Neuron (in vitro differentiated cells): ENCODE results near the gene PTCSC3.

Experiments used
- H2AFZ ChIP-seq: one replicate; pipeline ENCODE4 v1.6.1; 2013; ENCODE audit warnings: low read depth, mild to moderate bottlenecking, inconsistent platforms, low read length, moderate library complexity
- H3K27me3 ChIP-seq: one replicate; pipeline ENCODE4 v1.6.1; 2013; ENCODE audit warnings: low read length; ENCODE audit not compliant: insufficient read depth
- H3K36me3 ChIP-seq: one replicate; pipeline ENCODE4 v1.6.1; 2013; ENCODE audit warnings: low read length; ENCODE audit not compliant: insufficient read depth
- H3K4me1 ChIP-seq: one replicate; pipeline ENCODE4 v1.6.1; 2013; ENCODE audit warnings: low read length; ENCODE audit not compliant: insufficient read depth
- H3K4me3 ChIP-seq: 2 replicates; pipeline ENCODE4 v1.5.1; 2013; ENCODE audit warnings: mild to moderate bottlenecking, low read length, moderate library complexity
- H3K9me3 ChIP-seq: one replicate; pipeline ENCODE4 v1.6.1; 2013; ENCODE audit warnings: low read length

The PTCSC3 gene

DNA sequence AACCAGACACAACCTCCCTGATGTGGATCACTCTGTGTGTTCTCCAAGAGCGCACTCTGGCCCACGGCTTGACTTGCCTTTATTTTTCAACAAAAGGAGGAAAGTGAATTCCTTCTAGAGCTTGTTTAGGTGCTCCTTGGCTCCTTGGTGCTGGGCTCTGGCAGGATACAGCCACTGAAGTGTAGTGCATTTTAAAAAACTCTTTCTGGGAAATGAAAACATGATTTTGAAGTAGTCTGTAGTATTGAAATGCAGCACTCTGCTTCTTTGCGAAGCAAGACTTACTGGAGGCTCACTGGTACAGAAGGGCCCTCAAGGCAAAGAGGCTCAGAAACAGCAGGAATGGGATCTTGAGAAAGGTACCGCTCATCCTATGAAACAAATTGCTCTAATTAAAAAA lies 81.6 kb downstream of the PTCSC3 start:
- H3K9me3 ChIP-seq: no peaks in the 10 kb centered on the region
- H3K4me3 ChIP-seq: no peak overlapping the region
- H3K27me3 ChIP-seq: peaks cover 7% of the 10 kb centered on the region
- H2AFZ ChIP-seq: no peak overlapping the region
- no peaks in the 10 kb centered on the region for H3K36me3 ChIP-seq
- H3K4me1 ChIP-seq: no peaks in the 10 kb centered on the region

DNA sequence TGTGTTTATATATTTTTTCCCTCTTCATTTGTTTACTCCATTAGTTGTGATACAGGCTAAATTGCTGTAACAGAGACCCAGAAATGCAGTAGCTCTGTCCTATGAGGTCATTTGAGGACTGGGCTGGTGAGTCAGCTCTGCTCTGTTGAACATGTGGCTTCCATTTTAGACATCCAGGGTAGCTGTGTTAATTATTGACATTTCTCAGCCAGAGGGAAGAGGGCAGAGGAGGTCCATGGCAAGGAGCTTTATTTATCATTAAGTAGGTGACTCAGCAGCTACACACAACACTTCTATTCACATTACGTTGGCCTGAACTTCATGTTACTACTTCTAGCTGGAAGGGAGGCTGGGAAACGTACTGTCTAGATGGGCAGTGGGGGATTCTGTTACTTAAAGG lies 85.4 kb downstream of the PTCSC3 start:
- Histone ChIP-seq H3K36me3 (no peaks in the 10 kb centered on the region), H3K4me1 (no peaks in the 10 kb centered on the region), H3K9me3 (no peaks in the 10 kb centered on the region), H3K27me3 (peaks cover 18% of the 10 kb centered on the region), H2AFZ (no peak overlapping the region), H3K4me3 (no peak overlapping the region)

DNA sequence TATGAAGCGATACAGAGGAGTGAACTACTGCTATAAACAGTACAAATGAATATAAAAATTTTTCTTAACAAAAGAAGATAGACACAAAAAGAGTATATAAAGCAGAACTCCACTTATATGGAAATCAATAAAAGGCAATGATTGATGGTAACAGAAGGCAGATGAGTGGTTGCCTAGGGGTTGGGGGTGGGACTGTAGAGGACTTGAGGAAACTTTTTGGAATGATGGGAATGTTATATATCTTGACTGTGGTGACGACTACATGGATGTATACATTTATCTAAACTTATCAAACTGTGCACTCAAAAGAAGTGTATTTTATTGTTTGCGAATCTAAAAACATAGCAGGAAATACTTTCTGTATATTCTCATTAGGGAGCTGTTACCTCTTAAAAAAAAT lies 89.1 kb downstream of the PTCSC3 start:
- H3K4me1 ChIP-seq: no peaks in the 10 kb centered on the region
- no peaks in the 10 kb centered on the region for H3K9me3 ChIP-seq
- H2AFZ ChIP-seq: no peak overlapping the region
- no peak overlapping the region for H3K4me3 ChIP-seq
- peaks cover 18% of the 10 kb centered on the region for H3K27me3 ChIP-seq
- H3K36me3 ChIP-seq: no peaks in the 10 kb centered on the region

DNA sequence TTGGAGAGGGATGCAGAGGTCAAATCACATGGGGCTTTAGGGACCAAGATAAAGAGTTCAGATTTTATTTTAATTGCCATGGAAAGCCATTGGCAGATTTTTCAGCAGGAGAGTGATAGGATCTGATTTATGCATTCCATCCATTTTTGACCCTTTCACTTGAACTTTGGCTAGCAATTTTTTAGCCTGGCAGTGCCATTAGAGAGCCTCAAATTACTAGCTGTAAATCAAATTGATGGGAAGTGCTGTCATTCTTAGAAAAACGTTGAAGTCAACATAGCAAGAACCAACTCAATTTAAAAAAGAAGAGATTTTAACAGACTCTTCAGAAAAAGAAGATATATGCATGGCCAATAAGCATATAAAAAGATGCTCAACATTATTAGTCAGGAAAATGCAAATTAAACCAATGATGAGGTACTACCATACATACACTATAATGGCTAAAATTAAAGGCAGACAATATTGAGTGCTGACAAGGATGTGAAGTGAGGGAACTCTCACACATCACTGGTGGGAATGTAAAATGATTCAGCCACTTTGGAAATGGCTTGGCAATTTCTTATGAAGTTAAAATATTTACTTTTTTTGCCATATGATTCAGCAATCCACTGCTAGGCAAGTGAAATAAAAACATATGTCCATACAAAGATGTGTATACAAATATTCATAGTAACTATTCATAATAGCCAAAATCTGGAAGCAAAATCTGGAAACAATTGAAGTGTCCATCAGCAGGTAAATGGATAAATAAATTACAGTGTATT lies 89.7 kb downstream of the PTCSC3 start:
- Histone ChIP-seq H3K36me3 (no peaks in the 10 kb centered on the region), H3K4me1 (no peaks in the 10 kb centered on the region), H2AFZ (no peak overlapping the region), H3K9me3 (no peaks in the 10 kb centered on the region), H3K27me3 (peaks cover 17% of the 10 kb centered on the region), H3K4me3 (no peak overlapping the region)

DNA sequence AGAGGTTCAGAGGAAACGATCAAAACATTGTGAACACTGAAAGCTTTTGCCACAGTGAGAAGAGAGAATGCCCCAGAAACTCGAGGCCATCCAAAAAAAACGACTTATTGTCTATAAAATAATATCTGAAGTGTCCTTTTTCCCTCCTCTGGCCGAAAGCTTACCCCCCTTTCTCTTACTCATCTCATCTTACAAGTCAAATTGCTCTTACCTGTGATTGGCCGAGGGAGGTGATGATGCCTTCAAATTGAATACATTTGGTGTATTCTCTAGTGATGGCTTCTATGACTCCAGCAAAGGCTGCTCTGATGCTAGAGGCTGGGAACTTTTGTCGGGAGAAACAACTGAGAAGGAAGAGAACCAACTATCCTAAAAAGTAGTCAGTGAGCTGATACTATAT lies 90.7 kb downstream of the PTCSC3 start:
- Histone ChIP-seq H3K27me3 (peaks cover 11% of the 10 kb centered on the region), H3K4me3 (no peak overlapping the region), H3K4me1 (no peaks in the 10 kb centered on the region), H3K9me3 (no peaks in the 10 kb centered on the region), H3K36me3 (no peaks in the 10 kb centered on the region), H2AFZ (no peak overlapping the region)
